GM23338 (cell line): ENCODE data around the gene PLIN5.

ENCODE experiments used
- CREB1 ChIP-seq: fragments of 250-450 bp; sonication (Bioruptor Pico); IDR thresholded peaks from 2 replicates; pipeline ENCODE4 v1.5.0; 2020; ENCODE audit warnings: low read depth, mild to moderate bottlenecking, moderate library complexity
- EZH2 ChIP-seq: fragments of 200-600 bp; sonication (generic); IDR thresholded peaks from one replicate; pipeline ENCODE4 v1.8.0; 2017; ENCODE audit warnings: antibody characterized with exemption, mild to moderate bottlenecking, low read depth; ENCODE audit not compliant: unreplicated experiment

DNA sequence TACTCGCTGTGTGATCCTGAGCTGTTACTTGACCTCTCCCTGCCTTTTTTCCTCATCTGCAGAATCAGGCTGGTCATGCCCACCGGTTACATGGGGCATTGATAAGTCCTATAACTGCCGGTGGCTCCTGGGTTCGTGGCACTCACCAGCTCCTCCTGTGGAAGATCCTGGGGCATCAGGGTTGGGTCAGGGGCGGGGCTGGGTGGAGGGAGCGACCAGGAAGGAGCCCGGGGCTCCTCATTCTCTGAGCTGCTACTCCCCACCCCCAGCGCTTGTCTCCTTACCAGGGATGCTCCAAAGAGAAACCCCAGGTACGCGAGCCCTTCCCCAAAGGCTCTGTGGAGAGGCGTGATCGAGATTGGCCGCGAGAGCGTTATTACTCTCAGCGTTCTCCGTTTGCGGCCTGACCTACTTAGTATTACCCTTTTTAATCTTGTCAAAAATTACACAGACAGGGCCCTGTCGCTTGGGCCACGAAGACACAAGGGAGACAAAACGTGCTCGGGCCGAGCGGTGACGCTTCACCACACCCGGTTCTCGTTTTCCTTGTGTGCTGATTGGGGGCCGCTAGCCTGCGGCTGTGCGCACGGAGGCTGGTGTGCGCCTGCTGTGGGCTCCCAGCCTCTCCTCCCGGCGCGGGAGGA lies 52.2 kb downstream of the PLIN5 start:
- TF ChIP-seq CREB1 (no peak), EZH2 (no peak)
